Smooth muscle cell (in vitro differentiated cells): ENCODE measurements around the gene B3GALT4. TPM values are rescaled to one million over a fixed set of nuclear protein-coding genes. Genes with fewer than 3 reads are reported as not detected.

Experiments used
- DNase-seq: peaks from one replicate; lab custom pipeline; 2025; ENCODE audit not compliant: unreplicated experiment; lab: John Stamatoyannopoulos, UW
- H2AFZ ChIP-seq: fragments of 200-600 bp; sonication (generic); 2 replicates; pipeline ENCODE4 v1.6.0; 2016; ENCODE audit warnings: antibody characterized with exemption, low read depth, mild to moderate bottlenecking
- H3F3A ChIP-seq: fragments of 200-600 bp; sonication (generic); 2 replicates; pipeline ENCODE4 v1.6.0; 2017; ENCODE audit warnings: antibody characterized with exemption, low read depth
- H3K27ac ChIP-seq: fragments of 200-600 bp; sonication (generic); 2 replicates; pipeline ENCODE4 v1.5.1; 2016; ENCODE audit warnings: low read depth, mild to moderate bottlenecking
- H3K27me3 ChIP-seq: fragments of 200-600 bp; sonication (generic); 2 replicates; pipeline ENCODE4 v1.6.1; 2016; ENCODE audit warnings: low read depth, mild to moderate bottlenecking
- H3K36me3 ChIP-seq: fragments of 200-600 bp; sonication (generic); 2 replicates; pipeline ENCODE4 v1.5.1; 2016; ENCODE audit warnings: low read depth
- H3K4me1 ChIP-seq: fragments of 200-600 bp; sonication (generic); 2 replicates; pipeline ENCODE4 v1.5.1; 2016; ENCODE audit warnings: low read depth
- H3K4me2 ChIP-seq: fragments of 200-600 bp; sonication (generic); 2 replicates; pipeline ENCODE4 v1.6.0; 2016; ENCODE audit warnings: mild to moderate bottlenecking
- H3K4me3 ChIP-seq: fragments of 200-600 bp; sonication (generic); 2 replicates; pipeline ENCODE4 v1.5.1; 2016; ENCODE audit warnings: mild to moderate bottlenecking
- H3K79me2 ChIP-seq: fragments of 200-600 bp; sonication (generic); 2 replicates; pipeline ENCODE4 v1.6.0; 2016; ENCODE audit warnings: low read depth, mild to moderate bottlenecking
- H3K9ac ChIP-seq: fragments of 200-600 bp; sonication (generic); 2 replicates; pipeline ENCODE4 v1.6.0; 2016; ENCODE audit warnings: low read depth
- H3K9me3 ChIP-seq: fragments of 200-600 bp; sonication (generic); replicated peaks from 2 replicates; pipeline ENCODE4 v1.5.1; 2016; ENCODE audit warnings: low read depth
- H4K20me1 ChIP-seq: fragments of 200-600 bp; sonication (generic); 2 replicates; pipeline ENCODE4 v1.6.0; 2016; ENCODE audit warnings: low read depth
- CTCF ChIP-seq: fragments of 200-600 bp; sonication (generic); IDR thresholded peaks from 2 replicates; pipeline ENCODE4 v1.5.1; 2017; ENCODE audit warnings: borderline replicate concordance, mild to moderate bottlenecking, antibody characterized with exemption; ENCODE audit not compliant: insufficient read depth, poor library complexity, severe bottlenecking
- WGBS: methylation state at CpG from one replicate; pipeline ENCODE4 v1.1.7; 2016; ENCODE audit warnings: low lambda C conversion rate; 5-methylcytosine and 5-hydroxymethylcytosine counted together
- polyA plus RNA-seq: library from polyadenylated mRNA; unstranded; fragments of >200 nt; fragmentation: Nextera tagmentation; extraction: Ambion mirVana; gene quantifications from 2 replicates; pipeline ENCODE4 v1.2.1, GENCODE V29; 2016
- total RNA-seq: library from RNA; depleted of rRNA; stranded (reverse); fragments of >200 nt; gene quantifications from 2 replicates; pipeline ENCODE4 v1.2.3, GENCODE V29; 2014

B3GALT4 gene
- total and polyA plus RNA-seq, 2 experiments from 2014 or later: 2.9 to 6.1 TPM

GRCh38 chr6:33250731-33251130, 26.2 kb upstream of the B3GALT4 start:
- no peak overlapping the region for H3K9ac ChIP-seq
- H3K9me3 ChIP-seq: no peaks in the 10 kb centered on the region
- no peaks in the 10 kb centered on the region for H3K27me3 ChIP-seq
- no peaks in the 10 kb centered on the region for H3F3A ChIP-seq
- H4K20me1 ChIP-seq: no peaks in the 10 kb centered on the region
- H3K4me3 ChIP-seq: no peak overlapping the region
- DNase-seq: no peak
- no peaks in the 10 kb centered on the region for H3K36me3 ChIP-seq
- no peak overlapping the region for H2AFZ ChIP-seq
- H3K79me2 ChIP-seq: no peaks in the 10 kb centered on the region
- peak overlapping the region; percentile 73 for H3K27ac ChIP-seq
- peaks cover 15% of the 10 kb centered on the region for H3K4me1 ChIP-seq
- WGBS: 95% methylated on average over 13 of the region's 13 CpGs
- no peak overlapping the region for H3K4me2 ChIP-seq
- no peak for TF ChIP-seq CTCF

- Histone ChIP-seq H3K27me3 (no peaks in the 10 kb centered on the region), H3K4me3 (no peak overlapping the region), H3K9ac (no peak overlapping the region), H3K36me3 (no peaks in the 10 kb centered on the region), H3K4me2 (no peak overlapping the region), H3K79me2 (no peaks in the 10 kb centered on the region), H3K4me1 (peaks cover 15% of the 10 kb centered on the region), H3K9me3 (no peaks in the 10 kb centered on the region), H3K27ac (no peak overlapping the region), H2AFZ (no peak overlapping the region), H3F3A (no peaks in the 10 kb centered on the region), H4K20me1 (no peaks in the 10 kb centered on the region)
- TF ChIP-seq CTCF: no peak
- WGBS: 90% methylated on average over 6 of the region's 6 CpGs
- no peak for DNase-seq
Measured at GRCh38 chr6:33251395-33252012, 25.4 kb upstream of the B3GALT4 start.

GRCh38 chr6:33252759-33253158, 24.2 kb upstream of the B3GALT4 start:
- no peak overlapping the region for H3K27ac ChIP-seq

More at GRCh38 chr6:33252759-33253158, 24.2 kb upstream of the B3GALT4 start:
- DNase-seq: no peak
- Histone ChIP-seq H3K36me3 (no peaks in the 10 kb centered on the region), H2AFZ (no peak overlapping the region), H3K4me1 (peaks cover 15% of the 10 kb centered on the region), H3K4me2 (no peak overlapping the region), H3K4me3 (no peak overlapping the region), H3K27me3 (no peaks in the 10 kb centered on the region), H3K9me3 (no peaks in the 10 kb centered on the region), H3F3A (no peaks in the 10 kb centered on the region), H3K79me2 (no peaks in the 10 kb centered on the region), H3K9ac (no peak overlapping the region), H4K20me1 (no peaks in the 10 kb centered on the region)
- no peak for TF ChIP-seq CTCF
